Measurements from ENCODE around the gene CBR4.
"Not testable (repeated sequence)": the region's sequence is repeated elsewhere in the genome, so short reads cannot be mapped to it uniquely, and the experiment has no call there.

The CBR4 gene

DNA sequence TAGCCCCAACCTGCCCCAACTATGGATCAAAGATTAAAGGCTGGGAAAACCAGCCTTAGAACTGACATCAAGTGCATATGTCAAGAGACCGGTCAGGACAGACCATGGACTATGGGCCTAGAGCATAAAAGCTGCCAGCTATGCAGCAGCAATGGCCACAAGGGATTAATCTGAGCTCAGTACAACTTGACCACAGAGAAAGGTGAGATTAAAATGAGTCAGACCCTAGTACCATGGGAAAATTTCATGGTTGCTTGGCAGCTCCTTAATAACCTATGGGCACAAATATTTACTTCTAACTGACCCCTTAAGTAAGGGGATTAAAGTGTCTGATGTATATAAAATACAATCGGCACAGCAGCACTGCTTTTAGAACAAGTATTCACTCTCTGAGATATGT, 54.4 kb downstream of the CBR4 start:
- Histone ChIP-seq H3K9me3 (ENCODE audit: insufficient read depth, low read depth, low read length) (no peaks in the 10 kb centered on the region), H3K79me2 (ENCODE audit: insufficient read depth, low read length) (no peaks in the 10 kb centered on the region), H3K9ac (ENCODE audit: low read depth, low read length, poor library complexity, severe bottlenecking) (no peak overlapping the region), H4K20me1 (ENCODE audit: insufficient read depth, low read length, poor library complexity, severe bottlenecking) (no peaks in the 10 kb centered on the region), H3K4me1 (ENCODE audit: insufficient read depth, low read length, poor library complexity, severe bottlenecking) (peaks cover 11% of the 10 kb centered on the region), H3K4me3 (ENCODE audit: low read length, poor library complexity, severe bottlenecking) (no peak overlapping the region), H3K27me3 (ENCODE audit: insufficient read depth, low read length, poor library complexity, severe bottlenecking) (no peaks in the 10 kb centered on the region), H3K9me2 (replicated peaks; ENCODE audit: low read depth, low read length) (no peaks in the 10 kb centered on the region), H3F3A (ENCODE audit: low read depth) (no peaks in the 10 kb centered on the region), H2AFZ (ENCODE audit: low read length) (no peak overlapping the region), H3K4me2 (ENCODE audit: low read depth, low read length, poor library complexity, severe bottlenecking) (no peak overlapping the region), H3K36me3 (ENCODE audit: insufficient read depth, low read length) (no peaks in the 10 kb centered on the region)
- TF ChIP-seq EZH2phosphoT487 (IDR thresholded peaks at IDR 0.05; ENCODE audit: borderline replicate concordance), result no peak
- TF ChIP-seq, protein P1, sequence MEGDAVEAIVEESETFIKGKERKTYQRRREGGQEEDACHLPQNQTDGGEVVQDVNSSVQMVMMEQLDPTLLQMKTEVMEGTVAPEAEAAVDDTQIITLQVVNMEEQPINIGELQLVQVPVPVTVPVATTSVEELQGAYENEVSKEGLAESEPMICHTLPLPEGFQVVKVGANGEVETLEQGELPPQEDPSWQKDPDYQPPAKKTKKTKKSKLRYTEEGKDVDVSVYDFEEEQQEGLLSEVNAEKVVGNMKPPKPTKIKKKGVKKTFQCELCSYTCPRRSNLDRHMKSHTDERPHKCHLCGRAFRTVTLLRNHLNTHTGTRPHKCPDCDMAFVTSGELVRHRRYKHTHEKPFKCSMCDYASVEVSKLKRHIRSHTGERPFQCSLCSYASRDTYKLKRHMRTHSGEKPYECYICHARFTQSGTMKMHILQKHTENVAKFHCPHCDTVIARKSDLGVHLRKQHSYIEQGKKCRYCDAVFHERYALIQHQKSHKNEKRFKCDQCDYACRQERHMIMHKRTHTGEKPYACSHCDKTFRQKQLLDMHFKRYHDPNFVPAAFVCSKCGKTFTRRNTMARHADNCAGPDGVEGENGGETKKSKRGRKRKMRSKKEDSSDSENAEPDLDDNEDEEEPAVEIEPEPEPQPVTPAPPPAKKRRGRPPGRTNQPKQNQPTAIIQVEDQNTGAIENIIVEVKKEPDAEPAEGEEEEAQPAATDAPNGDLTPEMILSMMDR (conservative IDR thresholded peaks at IDR 0.05; ENCODE audit: low read length), result no peak

DNA sequence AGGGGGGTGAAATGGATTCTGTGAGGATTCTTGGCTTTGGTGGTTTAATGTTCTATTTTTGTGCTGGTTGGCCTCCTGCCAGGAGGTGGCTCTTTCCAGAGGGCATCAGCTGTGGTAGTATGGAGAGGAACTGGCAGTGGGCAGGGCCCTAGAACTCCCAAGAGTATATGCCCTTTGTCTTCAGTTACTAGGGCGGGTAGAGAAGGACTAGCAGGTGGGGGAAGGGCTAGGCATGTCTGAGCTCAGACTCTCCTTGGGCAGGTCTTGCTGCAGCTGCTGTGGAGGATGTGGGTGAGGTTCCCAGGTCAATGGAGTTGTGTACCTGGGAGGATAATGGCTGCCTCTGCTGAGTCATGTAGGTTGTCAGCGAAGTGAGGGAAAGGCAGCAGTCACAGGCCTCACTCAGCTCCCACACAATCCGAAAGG, 57.2 kb downstream of the CBR4 start:
- not testable (repeated sequence) for H3K4me3 ChIP-seq (ENCODE audit: low read length, poor library complexity, severe bottlenecking); H3K9ac ChIP-seq (ENCODE audit: low read depth, low read length, poor library complexity, severe bottlenecking); H3F3A ChIP-seq (ENCODE audit: low read depth); H4K20me1 ChIP-seq (ENCODE audit: insufficient read depth, low read length, poor library complexity, severe bottlenecking); H3K36me3 ChIP-seq (ENCODE audit: insufficient read depth, low read length); H3K4me2 ChIP-seq (ENCODE audit: low read depth, low read length, poor library complexity, severe bottlenecking); H3K27me3 ChIP-seq (ENCODE audit: insufficient read depth, low read length, poor library complexity, severe bottlenecking); H3K9me2 ChIP-seq (replicated peaks; ENCODE audit: low read depth, low read length); H3K9me3 ChIP-seq (ENCODE audit: insufficient read depth, low read depth, low read length); H2AFZ ChIP-seq (ENCODE audit: low read length); H3K79me2 ChIP-seq (ENCODE audit: insufficient read depth, low read length)
- H3K4me1 ChIP-seq (ENCODE audit: insufficient read depth, low read length, poor library complexity, severe bottlenecking), result peaks cover 11% of the 10 kb centered on the region

DNA sequence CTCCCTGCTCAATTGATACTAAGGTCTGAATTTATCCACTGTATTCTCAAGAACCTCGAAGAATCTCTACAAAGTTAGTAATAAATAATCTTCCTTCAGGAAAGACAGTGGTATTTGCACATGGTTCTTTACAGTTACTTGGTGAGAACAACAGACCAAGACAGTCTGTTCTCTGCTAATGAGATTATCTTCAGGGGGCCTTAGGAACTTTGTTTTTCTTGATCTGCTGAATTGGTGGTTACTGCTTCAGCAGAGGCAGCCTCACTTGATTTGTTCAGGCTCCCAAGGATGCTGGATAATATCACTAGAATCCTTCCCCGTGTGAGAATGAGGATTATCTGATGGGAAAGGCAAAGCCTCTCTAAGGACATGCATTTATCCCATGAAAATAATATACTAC, 64.8 kb downstream of the CBR4 start:
- no peak overlapping the region for H2AFZ ChIP-seq (ENCODE audit: low read length)
- H3K4me2 ChIP-seq (ENCODE audit: low read depth, low read length, poor library complexity, severe bottlenecking), result no peak overlapping the region
- no peak overlapping the region for H3K4me3 ChIP-seq (ENCODE audit: low read length, poor library complexity, severe bottlenecking)
- no peaks in the 10 kb centered on the region for H3K4me1 ChIP-seq (ENCODE audit: insufficient read depth, low read length, poor library complexity, severe bottlenecking)
- no peaks in the 10 kb centered on the region for H3K79me2 ChIP-seq (ENCODE audit: insufficient read depth, low read length)
- H3K36me3 ChIP-seq (ENCODE audit: insufficient read depth, low read length), result no peaks in the 10 kb centered on the region
- no peaks in the 10 kb centered on the region for H3K27me3 ChIP-seq (ENCODE audit: insufficient read depth, low read length, poor library complexity, severe bottlenecking)
- TF ChIP-seq, protein P1 (conservative IDR thresholded peaks at IDR 0.05; ENCODE audit: low read length), result no peak
- no peak for TF ChIP-seq EZH2phosphoT487 (IDR thresholded peaks at IDR 0.05; ENCODE audit: borderline replicate concordance)
- H3K9me2 ChIP-seq (replicated peaks; ENCODE audit: low read depth, low read length), result no peaks in the 10 kb centered on the region
- H3F3A ChIP-seq (ENCODE audit: low read depth), result no peaks in the 10 kb centered on the region
- H4K20me1 ChIP-seq (ENCODE audit: insufficient read depth, low read length, poor library complexity, severe bottlenecking), result no peaks in the 10 kb centered on the region
- no peak overlapping the region for H3K9ac ChIP-seq (ENCODE audit: low read depth, low read length, poor library complexity, severe bottlenecking)
- H3K9me3 ChIP-seq (ENCODE audit: insufficient read depth, low read depth, low read length), result no peaks in the 10 kb centered on the region

DNA sequence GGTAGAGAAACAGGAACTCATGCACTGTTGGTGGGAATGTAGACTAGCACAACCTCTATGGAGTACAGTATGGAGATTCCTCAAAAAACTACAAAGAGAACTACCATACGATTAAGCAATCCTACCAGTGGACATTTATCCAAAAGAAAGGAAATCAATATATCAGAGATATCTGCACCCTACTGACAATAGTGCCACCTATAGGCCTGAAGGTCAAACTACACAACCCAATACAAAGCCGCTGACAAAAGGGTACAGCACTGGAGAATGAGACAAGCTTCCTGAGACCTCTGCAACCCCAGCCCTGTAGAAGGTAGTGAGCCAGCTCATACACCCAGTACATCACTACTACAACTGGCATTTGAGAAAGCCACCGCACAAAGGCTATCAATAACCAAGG, 67.1 kb downstream of the CBR4 start:
- H3K9me2 ChIP-seq (replicated peaks; ENCODE audit: low read depth, low read length), result no peaks in the 10 kb centered on the region
- H3K79me2 ChIP-seq (ENCODE audit: insufficient read depth, low read length), result no peaks in the 10 kb centered on the region
- no peak overlapping the region for H3K4me2 ChIP-seq (ENCODE audit: low read depth, low read length, poor library complexity, severe bottlenecking)
- no peaks in the 10 kb centered on the region for H3K4me1 ChIP-seq (ENCODE audit: insufficient read depth, low read length, poor library complexity, severe bottlenecking)
- no peak overlapping the region for H2AFZ ChIP-seq (ENCODE audit: low read length)
- no peaks in the 10 kb centered on the region for H3F3A ChIP-seq (ENCODE audit: low read depth)
- H3K36me3 ChIP-seq (ENCODE audit: insufficient read depth, low read length), result no peaks in the 10 kb centered on the region
- no peak overlapping the region for H3K4me3 ChIP-seq (ENCODE audit: low read length, poor library complexity, severe bottlenecking)
- H3K27me3 ChIP-seq (ENCODE audit: insufficient read depth, low read length, poor library complexity, severe bottlenecking), result no peaks in the 10 kb centered on the region
- no peak overlapping the region for H3K9ac ChIP-seq (ENCODE audit: low read depth, low read length, poor library complexity, severe bottlenecking)
- H4K20me1 ChIP-seq (ENCODE audit: insufficient read depth, low read length, poor library complexity, severe bottlenecking), result no peaks in the 10 kb centered on the region
- H3K9me3 ChIP-seq (ENCODE audit: insufficient read depth, low read depth, low read length), result no peaks in the 10 kb centered on the region
- no peak for TF ChIP-seq EZH2phosphoT487 (IDR thresholded peaks at IDR 0.05; ENCODE audit: borderline replicate concordance)
- TF ChIP-seq, protein P1 (conservative IDR thresholded peaks at IDR 0.05; ENCODE audit: low read length), result peak; percentile 86

Data from Loucy (cell line).